Esophagus squamous epithelium (tissue), 4 donors: Measurements from ENCODE around the gene AMH.

Experiments used
- CTCF ChIP-seq, 6 experiments: fragments of 450-650 bp in 4 of 6; fragments of 200-600 bp in 2 of 6; sonication (generic) in 2 of 6; IDR thresholded peaks; one replicate each; pipeline ENCODE4 v1.5.1; 2016 to 2019; ENCODE audit warnings: antibody characterized with exemption in 6 of 6, mild to moderate bottlenecking in 4 of 6, moderate library complexity in 4 of 6
- POLR2A ChIP-seq, 4 donors: fragments of 450-650 bp; IDR thresholded peaks; one replicate each; pipeline ENCODE4 v1.6.1; 2017; ENCODE audit warnings: antibody characterized with exemption in 4 of 4, mild to moderate bottlenecking in 4 of 4, moderate library complexity in 3 of 4

GRCh38 chr19:2249880-2250765 lies 1.0 kb downstream of the AMH start:
- TF ChIP-seq POLR2A (IDR thresholded peaks at IDR 0.05) (no peak), CTCF (IDR thresholded peaks at IDR 0.05) (no peak)
